ENCODE measurements around the gene TEX10.

The TEX10 gene

DNA sequence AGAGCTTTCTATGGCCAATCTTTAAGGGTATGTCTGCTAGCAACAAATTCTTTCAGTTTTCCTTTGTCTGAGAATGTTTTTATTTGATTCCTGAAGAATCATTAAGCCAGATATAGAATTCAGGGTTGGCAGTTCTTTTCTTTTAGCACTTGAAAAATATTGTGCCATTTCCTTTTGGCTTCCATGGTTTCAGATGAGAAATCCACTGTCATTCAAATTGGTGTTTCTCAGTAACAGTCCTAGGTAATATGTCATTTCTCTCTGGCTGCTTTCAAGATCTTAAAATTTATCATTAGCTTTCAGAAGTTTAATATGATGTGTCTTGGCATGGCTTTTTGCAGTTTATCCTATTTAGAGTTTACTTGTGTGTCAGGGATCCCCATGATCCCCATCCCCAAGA, 67.7 kb downstream of the TEX10 start:
- DNase-seq (ENCODE audit: low read depth) = no peak
- peaks cover 52% of the 10 kb centered on the region for H3K36me3 ChIP-seq (ENCODE audit: control insufficient read depth, insufficient read depth, low read length, severe bottlenecking)
- H3K9me3 ChIP-seq (ENCODE audit: control insufficient read depth, low read length) = peaks cover 20% of the 10 kb centered on the region
- no peaks in the 10 kb centered on the region for H3K27me3 ChIP-seq (replicated peaks; ENCODE audit: control insufficient read depth, insufficient read depth, low read length)
- H3K9ac ChIP-seq (ENCODE audit: low read length) = no peak overlapping the region
- H3K4me1 ChIP-seq (ENCODE audit: control insufficient read depth, insufficient read depth, low read length) = no peaks in the 10 kb centered on the region
- no peak overlapping the region for H3K4me3 ChIP-seq (ENCODE audit: low read length)

DNA sequence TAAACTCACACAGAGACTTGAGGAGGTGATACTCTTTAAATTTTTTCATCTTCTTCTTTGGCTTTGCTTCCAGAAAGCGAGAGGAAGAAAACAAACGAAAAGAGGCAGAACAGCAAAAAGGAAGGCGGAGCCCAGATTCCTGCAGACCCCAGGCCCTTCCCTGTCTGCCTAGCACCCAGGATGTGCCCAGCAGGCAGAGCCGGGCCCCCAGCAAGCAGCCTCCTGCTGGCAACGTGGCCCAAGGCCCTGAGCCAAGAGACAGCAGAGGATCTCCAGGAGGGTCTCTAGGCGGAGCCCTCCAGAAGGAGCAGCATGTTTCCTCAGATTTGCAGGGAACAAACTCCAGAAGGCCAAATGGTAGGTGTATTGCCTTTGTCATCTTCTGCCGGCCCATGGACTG, 68.5 kb downstream of the TEX10 start:
- peaks cover 44% of the 10 kb centered on the region for H3K36me3 ChIP-seq (ENCODE audit: control insufficient read depth, insufficient read depth, low read length, severe bottlenecking)
- H3K27me3 ChIP-seq (replicated peaks; ENCODE audit: control insufficient read depth, insufficient read depth, low read length) = no peaks in the 10 kb centered on the region
- H3K9me3 ChIP-seq (ENCODE audit: control insufficient read depth, low read length) = peaks cover 20% of the 10 kb centered on the region
- no peaks in the 10 kb centered on the region for H3K4me1 ChIP-seq (ENCODE audit: control insufficient read depth, insufficient read depth, low read length)
- H3K9ac ChIP-seq (ENCODE audit: low read length) = no peak overlapping the region
- DNase-seq (ENCODE audit: low read depth) = no peak
- no peak overlapping the region for H3K4me3 ChIP-seq (ENCODE audit: low read length)

DNA sequence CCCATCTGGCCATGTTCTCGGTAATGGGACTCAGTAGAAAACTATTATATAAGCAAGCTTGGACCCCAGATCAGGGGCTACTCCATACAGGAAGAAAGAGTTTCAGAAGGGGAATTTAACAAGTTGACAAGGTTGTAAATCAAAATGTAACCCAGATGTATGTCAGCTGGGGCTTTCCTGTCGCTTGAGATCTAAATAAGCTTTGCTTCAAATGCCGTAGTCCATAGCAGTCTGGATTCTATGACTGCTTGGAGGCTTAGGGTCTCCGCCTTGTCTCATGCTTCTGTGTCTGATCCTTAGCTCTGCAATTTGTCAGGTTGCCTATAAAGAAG, 70.4 kb downstream of the TEX10 start:
- Histone ChIP-seq H3K9me3 (ENCODE audit: control insufficient read depth, low read length) (peaks cover 15% of the 10 kb centered on the region), H3K9ac (ENCODE audit: low read length) (no peak overlapping the region), H3K4me3 (ENCODE audit: low read length) (no peak overlapping the region), H3K4me1 (ENCODE audit: control insufficient read depth, insufficient read depth, low read length) (peaks cover 4% of the 10 kb centered on the region), H3K36me3 (ENCODE audit: control insufficient read depth, insufficient read depth, low read length, severe bottlenecking) (peaks cover 34% of the 10 kb centered on the region), H3K27me3 (replicated peaks; ENCODE audit: control insufficient read depth, insufficient read depth, low read length) (no peaks in the 10 kb centered on the region)
- DNase-seq (ENCODE audit: low read depth) = no peak

DNA sequence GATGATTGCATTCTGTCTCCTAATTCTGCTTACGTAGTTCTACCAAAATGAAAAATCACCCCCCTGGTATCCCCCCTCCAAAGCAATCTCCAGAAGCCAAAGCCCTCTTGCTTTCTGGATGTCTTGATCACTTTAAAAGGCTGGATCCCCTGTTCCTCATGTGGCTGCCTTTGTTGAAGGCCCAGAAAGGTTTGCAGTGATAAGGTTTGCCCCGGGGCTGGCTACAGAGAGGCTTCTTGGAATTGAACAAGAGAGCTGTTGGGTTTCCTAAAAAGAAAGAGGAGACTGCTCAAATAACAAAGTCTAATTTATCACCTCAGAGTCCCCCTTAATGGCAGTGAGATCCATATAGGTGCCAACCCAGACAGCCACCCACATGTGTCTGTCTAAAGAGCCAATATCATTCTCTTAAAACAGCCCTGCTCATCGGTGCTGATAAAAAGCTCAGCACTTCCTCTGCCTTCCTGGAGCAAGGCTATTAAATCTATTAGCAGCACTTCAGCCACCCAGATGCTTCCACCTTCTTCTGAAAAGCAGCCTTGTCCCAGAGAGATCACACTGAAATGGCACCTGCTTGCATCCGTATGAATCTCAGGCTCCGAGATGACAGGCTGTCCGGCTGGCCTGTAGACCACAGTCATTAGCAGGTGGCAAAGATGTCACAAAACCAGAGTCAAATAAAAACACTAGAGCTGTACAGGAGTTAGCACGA, 70.9 kb downstream of the TEX10 start:
- Histone ChIP-seq H3K4me3 (ENCODE audit: low read length) (no peak overlapping the region), H3K36me3 (ENCODE audit: control insufficient read depth, insufficient read depth, low read length, severe bottlenecking) (peaks cover 29% of the 10 kb centered on the region), H3K9me3 (ENCODE audit: control insufficient read depth, low read length) (peaks cover 15% of the 10 kb centered on the region), H3K4me1 (ENCODE audit: control insufficient read depth, insufficient read depth, low read length) (peaks cover 9% of the 10 kb centered on the region), H3K9ac (ENCODE audit: low read length) (no peak overlapping the region), H3K27me3 (replicated peaks; ENCODE audit: control insufficient read depth, insufficient read depth, low read length) (no peaks in the 10 kb centered on the region)
- DNase-seq (ENCODE audit: low read depth) = no peak

DNA sequence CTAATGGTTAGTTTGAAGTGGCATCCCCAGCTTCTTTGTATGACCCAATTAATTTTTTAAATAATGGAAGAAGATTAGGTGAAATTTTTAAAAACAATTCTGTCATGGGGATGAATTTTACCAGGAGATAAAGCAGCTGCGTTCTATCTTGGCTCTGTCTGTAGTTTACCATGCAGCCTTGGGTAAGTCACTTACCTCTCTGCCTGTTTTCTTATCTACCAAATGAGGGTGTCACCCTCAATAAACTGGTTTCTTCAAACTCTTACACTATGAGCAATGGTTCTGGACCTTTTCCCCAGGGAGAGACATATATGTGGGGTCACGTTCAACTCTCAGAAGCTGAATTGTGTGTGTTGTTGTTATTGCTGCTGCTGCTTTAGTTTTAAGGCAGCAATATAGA, 71.7 kb downstream of the TEX10 start:
- H3K4me1 ChIP-seq (ENCODE audit: control insufficient read depth, insufficient read depth, low read length) = peaks cover 10% of the 10 kb centered on the region
- DNase-seq (ENCODE audit: low read depth) = no peak
- peaks cover 24% of the 10 kb centered on the region for H3K36me3 ChIP-seq (ENCODE audit: control insufficient read depth, insufficient read depth, low read length, severe bottlenecking)
- no peak overlapping the region for H3K9ac ChIP-seq (ENCODE audit: low read length)
- H3K9me3 ChIP-seq (ENCODE audit: control insufficient read depth, low read length) = peaks cover 15% of the 10 kb centered on the region
- no peaks in the 10 kb centered on the region for H3K27me3 ChIP-seq (replicated peaks; ENCODE audit: control insufficient read depth, insufficient read depth, low read length)
- H3K4me3 ChIP-seq (ENCODE audit: low read length) = no peak overlapping the region

DNA sequence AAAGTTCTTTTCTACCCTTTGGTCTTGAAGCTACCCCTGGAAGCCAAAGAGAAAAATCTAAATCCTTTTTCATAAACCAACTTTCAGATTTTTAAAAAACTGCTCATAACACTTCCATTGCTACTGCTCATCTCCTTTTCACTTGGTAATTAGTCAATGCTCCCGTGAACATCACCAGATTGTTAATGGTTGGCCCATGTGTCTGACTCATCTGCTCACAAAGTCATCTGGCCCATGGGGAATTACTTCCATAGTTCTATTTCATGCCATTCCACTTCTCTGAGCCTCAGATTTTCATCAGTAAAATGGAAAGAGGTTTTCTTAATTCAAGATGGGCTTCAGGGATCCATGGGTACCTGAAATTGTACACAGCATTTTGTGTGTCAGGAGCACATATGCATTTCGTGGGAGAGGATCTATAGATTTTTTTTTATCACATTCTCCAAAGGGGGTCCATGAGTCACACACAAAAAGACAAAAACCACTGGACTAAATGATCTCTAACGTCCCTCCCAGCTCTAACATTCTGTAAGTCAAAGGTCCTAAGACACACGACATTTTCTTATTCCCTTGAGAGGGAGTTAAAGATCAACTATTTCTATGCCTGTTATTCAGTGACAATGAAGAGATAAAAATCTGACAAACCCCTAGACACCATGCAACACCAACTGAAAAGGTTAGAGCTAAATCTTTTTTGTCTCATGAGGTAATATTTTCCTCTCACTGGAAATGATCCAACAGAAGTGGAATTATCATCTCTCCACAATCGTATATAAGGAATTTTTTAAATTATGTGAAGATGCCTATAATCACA, 75.4 kb downstream of the TEX10 start:
- Histone ChIP-seq H3K4me3 (ENCODE audit: low read length) (no peak overlapping the region), H3K9me3 (ENCODE audit: control insufficient read depth, low read length) (no peaks in the 10 kb centered on the region), H3K27me3 (replicated peaks; ENCODE audit: control insufficient read depth, insufficient read depth, low read length) (no peaks in the 10 kb centered on the region), H3K36me3 (ENCODE audit: control insufficient read depth, insufficient read depth, low read length, severe bottlenecking) (peaks cover 7% of the 10 kb centered on the region), H3K4me1 (ENCODE audit: control insufficient read depth, insufficient read depth, low read length) (peaks cover 10% of the 10 kb centered on the region), H3K9ac (ENCODE audit: low read length) (no peak overlapping the region)
- DNase-seq (ENCODE audit: low read depth) = peak; percentile 3

DNA sequence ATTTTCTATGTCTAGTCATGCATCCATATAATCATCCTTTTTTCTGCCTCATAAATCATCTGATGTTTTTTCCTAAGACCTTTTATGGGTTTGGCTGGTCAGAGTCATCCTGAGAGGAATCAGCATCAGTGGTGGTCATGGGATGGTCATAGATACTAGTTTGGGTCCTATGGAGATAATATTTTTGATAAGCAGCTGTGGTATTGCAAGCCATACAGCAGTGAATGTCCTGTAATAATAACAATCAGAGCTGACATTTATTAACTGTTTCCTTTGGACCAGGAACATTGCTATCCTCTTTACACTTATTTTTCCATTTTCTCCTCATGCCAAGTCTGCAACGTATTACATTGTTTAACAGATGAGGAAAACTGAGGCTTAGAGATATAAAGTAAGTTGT, 83.1 kb downstream of the TEX10 start:
- H3K4me3 ChIP-seq (ENCODE audit: low read length) = no peak overlapping the region
- H3K9me3 ChIP-seq (ENCODE audit: control insufficient read depth, low read length) = no peaks in the 10 kb centered on the region
- peaks cover 15% of the 10 kb centered on the region for H3K36me3 ChIP-seq (ENCODE audit: control insufficient read depth, insufficient read depth, low read length, severe bottlenecking)
- H3K9ac ChIP-seq (ENCODE audit: low read length) = no peak overlapping the region
- no peaks in the 10 kb centered on the region for H3K4me1 ChIP-seq (ENCODE audit: control insufficient read depth, insufficient read depth, low read length)
- no peak for DNase-seq (ENCODE audit: low read depth)
- no peaks in the 10 kb centered on the region for H3K27me3 ChIP-seq (replicated peaks; ENCODE audit: control insufficient read depth, insufficient read depth, low read length)

DNA sequence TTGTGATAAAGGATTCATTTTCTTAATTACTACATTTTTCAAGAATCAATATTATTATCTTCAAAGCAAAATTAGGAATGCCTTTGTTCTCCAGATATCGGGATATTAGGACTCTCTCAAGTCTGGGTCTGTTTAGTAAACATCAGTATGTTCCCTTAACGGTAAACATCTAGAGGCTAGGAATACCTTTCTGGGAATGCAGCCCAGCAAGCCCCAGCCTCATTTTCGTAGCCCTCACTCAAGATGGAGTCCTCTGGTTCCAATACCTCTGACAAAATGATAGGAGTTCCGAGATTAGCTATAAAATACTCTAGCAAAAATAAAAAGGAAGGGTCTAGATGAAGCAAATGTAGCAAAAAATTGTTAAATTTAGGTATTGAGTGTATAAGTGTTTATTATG, 84.5 kb downstream of the TEX10 start:
- Histone ChIP-seq H3K9ac (ENCODE audit: low read length) (no peak overlapping the region), H3K36me3 (ENCODE audit: control insufficient read depth, insufficient read depth, low read length, severe bottlenecking) (peaks cover 15% of the 10 kb centered on the region), H3K27me3 (replicated peaks; ENCODE audit: control insufficient read depth, insufficient read depth, low read length) (no peaks in the 10 kb centered on the region), H3K4me3 (ENCODE audit: low read length) (no peak overlapping the region), H3K4me1 (ENCODE audit: control insufficient read depth, insufficient read depth, low read length) (no peaks in the 10 kb centered on the region), H3K9me3 (ENCODE audit: control insufficient read depth, low read length) (no peaks in the 10 kb centered on the region)
- DNase-seq (ENCODE audit: low read depth) = no peak

DNA sequence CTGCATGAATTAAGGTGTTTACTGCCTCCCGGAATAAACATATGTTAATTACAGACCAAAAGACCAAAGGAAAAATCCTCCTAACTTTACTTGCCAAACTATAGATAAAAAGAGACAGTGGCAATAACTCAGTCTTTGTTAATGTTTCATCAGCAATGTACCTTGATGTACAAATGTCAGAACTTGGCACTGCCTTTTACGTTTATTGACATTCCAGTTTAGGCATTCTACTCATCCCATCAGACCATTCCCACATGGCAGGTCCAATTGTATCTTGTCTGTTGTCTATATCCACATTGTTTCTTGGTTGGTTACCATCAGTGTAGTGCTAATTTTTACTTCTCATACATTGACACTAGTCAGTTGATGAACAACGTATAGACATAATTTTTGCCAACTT, 85.5 kb downstream of the TEX10 start:
- Histone ChIP-seq H3K4me1 (ENCODE audit: control insufficient read depth, insufficient read depth, low read length) (no peaks in the 10 kb centered on the region), H3K9ac (ENCODE audit: low read length) (no peak overlapping the region), H3K27me3 (replicated peaks; ENCODE audit: control insufficient read depth, insufficient read depth, low read length) (no peaks in the 10 kb centered on the region), H3K4me3 (ENCODE audit: low read length) (no peak overlapping the region), H3K36me3 (ENCODE audit: control insufficient read depth, insufficient read depth, low read length, severe bottlenecking) (peaks cover 15% of the 10 kb centered on the region), H3K9me3 (ENCODE audit: control insufficient read depth, low read length) (no peaks in the 10 kb centered on the region)
- DNase-seq (ENCODE audit: low read depth) = no peak
